OCI-LY7 (cell line): Measurements from ENCODE around the gene FOXF2.

Experiments
- CTCF ChIP-seq: fragments of 200-600 bp; sonication (generic); conservative IDR thresholded peaks from 2 replicates; pipeline ENCODE4 v1.5.1; 2014; ENCODE audit warnings: mild to moderate bottlenecking, antibody characterized with exemption, low read length, moderate library complexity, mixed read lengths
- EZH2phosphoT487 ChIP-seq: fragments of 200-600 bp; sonication (generic); IDR thresholded peaks from 2 replicates; pipeline ENCODE4 v1.6.1; 2018; ENCODE audit warnings: low read depth, borderline replicate concordance, mild to moderate bottlenecking, mixed run types, antibody characterized with exemption, low read length, moderate library complexity, mixed read lengths

DNA sequence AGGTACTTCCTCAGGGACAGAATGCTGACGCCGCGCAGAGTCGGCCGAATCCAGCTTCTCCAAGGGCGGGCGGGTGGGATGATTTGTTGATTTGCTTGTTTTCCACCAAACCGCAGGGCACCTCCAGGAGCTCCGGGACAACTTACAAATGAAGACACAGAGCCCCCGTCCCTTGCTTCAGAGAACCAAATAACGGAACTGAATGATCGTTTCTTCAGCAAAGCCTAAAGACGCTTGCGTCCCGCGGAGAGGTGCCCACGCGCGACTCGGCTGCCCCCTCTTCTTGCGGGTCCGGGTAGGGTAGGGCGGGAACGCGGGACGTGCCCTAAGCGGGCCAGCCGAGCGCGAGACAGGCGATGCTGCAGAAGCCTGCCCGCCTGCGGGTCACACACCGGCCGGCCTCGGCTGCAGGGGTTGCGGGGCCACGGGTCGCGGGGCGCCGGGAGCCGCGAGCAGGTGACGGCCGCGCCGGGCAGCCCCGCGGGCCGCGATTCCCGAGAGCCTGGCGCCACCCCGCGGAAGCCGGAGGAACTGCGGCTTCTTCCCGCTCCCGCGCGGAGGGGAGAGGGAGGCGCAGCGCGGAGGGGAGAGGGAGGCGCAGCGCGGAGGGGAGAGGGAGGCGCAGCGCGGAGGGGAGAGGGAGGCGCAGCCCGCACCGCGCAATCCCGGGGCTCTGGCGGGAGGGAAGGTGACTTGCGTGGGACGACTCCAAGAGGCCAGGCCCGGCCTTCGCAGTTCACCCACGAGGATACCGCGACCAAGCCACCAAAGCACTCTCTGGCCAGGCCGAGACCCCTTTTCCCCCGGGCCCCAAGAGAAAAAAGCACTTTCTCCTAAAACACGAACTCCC, 7.7 kb upstream of the FOXF2 start:
- TF ChIP-seq CTCF (peak; percentile 78), EZH2phosphoT487 (no peak)
